ENCODE data around the gene PRPF40A. TPM values are rescaled to one million over a fixed set of nuclear protein-coding genes. Genes with fewer than 3 reads are reported as not detected.
"Not testable (repeated sequence)": the region's sequence is repeated elsewhere in the genome, so short reads cannot be mapped to it uniquely, and the experiment has no call there.

Gene PRPF40A
- total RNA-seq, 4 donors from 2014 or later = 69.0 to 125 (median 81.7) TPM

- ATAC-seq (ENCODE audit: low FRiP score) = no peak
- TF ChIP-seq, protein P1, sequence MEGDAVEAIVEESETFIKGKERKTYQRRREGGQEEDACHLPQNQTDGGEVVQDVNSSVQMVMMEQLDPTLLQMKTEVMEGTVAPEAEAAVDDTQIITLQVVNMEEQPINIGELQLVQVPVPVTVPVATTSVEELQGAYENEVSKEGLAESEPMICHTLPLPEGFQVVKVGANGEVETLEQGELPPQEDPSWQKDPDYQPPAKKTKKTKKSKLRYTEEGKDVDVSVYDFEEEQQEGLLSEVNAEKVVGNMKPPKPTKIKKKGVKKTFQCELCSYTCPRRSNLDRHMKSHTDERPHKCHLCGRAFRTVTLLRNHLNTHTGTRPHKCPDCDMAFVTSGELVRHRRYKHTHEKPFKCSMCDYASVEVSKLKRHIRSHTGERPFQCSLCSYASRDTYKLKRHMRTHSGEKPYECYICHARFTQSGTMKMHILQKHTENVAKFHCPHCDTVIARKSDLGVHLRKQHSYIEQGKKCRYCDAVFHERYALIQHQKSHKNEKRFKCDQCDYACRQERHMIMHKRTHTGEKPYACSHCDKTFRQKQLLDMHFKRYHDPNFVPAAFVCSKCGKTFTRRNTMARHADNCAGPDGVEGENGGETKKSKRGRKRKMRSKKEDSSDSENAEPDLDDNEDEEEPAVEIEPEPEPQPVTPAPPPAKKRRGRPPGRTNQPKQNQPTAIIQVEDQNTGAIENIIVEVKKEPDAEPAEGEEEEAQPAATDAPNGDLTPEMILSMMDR (IDR thresholded peaks at IDR 0.05) = no peak
Measured at GRCh38 chr2:152755029-152755428, 37.8 kb upstream of the PRPF40A start.

DNA sequence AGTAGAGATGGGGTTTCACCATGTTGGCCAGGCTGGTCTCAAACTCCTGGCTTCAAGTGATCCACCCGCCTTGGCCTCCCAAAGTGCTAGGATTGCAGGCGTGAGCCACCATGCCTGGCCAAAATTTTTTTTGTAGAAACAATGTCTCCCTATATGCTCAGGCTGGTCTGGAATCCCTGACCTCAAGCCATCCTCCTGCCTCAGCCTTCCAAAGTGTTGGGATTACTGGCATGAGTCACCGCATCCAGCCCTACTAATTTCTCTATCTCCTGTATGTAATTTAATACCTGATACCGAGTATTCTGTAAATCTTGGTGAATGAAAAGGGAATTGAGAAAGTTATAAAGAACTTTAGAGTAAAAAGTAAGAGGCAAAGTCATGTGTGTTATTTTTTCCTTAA, 30.5 kb upstream of the PRPF40A start:
- not testable (repeated sequence) for ATAC-seq (ENCODE audit: low FRiP score); DNase-seq (ENCODE audit: low spot score)

More at GRCh38 chr2:152755029-152755428, 37.8 kb upstream of the PRPF40A start:
- no peak for DNase-seq (ENCODE audit: low spot score)

DNA sequence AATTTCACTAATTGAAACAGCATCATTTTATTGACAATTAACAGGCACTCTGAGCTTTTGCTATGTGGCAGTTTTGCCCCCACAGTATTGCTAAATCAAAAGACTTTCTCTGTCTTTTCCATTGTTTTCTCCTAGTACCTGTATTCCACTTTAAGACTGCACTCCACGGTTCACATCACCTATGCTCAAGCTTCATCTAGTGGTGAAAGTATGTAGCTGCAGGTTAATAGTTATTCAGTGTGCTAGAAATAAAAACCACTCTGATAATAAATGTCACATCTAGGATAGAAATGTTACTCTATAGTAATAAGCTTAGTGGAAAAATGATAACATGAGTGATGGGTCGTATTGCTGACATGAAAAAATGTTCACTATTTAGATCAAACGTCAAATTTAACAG, 25.7 kb upstream of the PRPF40A start:
- TF ChIP-seq, protein P1 (IDR thresholded peaks at IDR 0.05) = no peak
- DNase-seq (ENCODE audit: low spot score) = no peak
- ATAC-seq (ENCODE audit: low FRiP score) = no peak

DNA sequence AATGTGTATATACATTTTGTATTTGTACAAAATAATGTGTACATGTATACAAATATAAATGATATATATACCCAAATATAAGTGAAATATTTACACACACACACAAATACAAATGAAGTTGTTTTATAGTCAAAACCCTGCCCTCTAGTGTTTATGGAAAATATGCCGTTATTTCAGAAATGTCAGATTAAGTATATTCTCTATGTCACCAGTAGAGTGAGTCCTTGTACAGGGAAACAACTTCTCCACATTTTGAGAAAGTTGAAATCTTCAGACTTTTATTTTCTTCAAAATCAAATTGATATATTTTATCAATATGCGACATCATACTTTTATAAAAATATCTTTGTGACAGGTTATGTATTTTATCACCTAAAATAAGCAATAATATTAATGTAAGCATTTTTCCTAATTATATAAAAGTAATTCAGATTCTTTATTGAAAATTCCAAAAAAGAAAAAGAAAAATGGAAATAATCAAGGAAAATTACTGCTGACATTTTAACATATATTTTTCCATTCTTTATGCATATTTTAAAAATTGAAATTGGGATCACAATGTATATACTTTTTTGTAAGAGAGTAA, 23.6 kb upstream of the PRPF40A start:
- ATAC-seq (ENCODE audit: low FRiP score) (no peak), DNase-seq (ENCODE audit: low spot score) (no peak)
- TF ChIP-seq, protein P1 (IDR thresholded peaks at IDR 0.05) = peak in 2 of 3 donors; percentile 30 to 58

- not testable (repeated sequence) for ATAC-seq (ENCODE audit: low FRiP score); DNase-seq (ENCODE audit: low spot score)
Measured at GRCh38 chr2:152739705-152740104, 22.4 kb upstream of the PRPF40A start.

DNA sequence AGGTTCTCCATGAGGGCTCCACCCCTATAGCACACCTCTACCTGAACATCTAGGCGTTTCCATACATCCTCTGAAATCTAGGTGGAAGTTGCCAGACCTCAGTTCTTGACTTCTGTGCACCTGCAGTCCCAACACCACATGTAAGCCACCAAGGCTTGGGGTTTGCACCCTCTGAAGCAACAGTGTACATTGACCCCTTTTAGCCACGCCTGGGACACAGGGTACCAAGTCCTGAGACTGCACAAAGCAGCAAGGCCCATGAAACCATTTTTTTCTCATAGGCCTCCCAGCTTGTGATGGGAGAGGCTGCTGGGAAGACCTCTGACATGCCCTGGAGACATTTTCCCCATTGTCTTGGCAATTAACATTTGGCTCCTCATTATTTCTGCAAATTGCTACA, 21.2 kb upstream of the PRPF40A start:
- TF ChIP-seq, protein P1 (IDR thresholded peaks at IDR 0.05) = no peak
- DNase-seq (ENCODE audit: low spot score) = no peak
- ATAC-seq (ENCODE audit: low FRiP score) = no peak

- not testable (repeated sequence) for ATAC-seq (ENCODE audit: low FRiP score)
Measured at GRCh38 chr2:152737509-152737908, 20.2 kb upstream of the PRPF40A start.

GRCh38 chr2:152730591-152731333, 13.5 kb upstream of the PRPF40A start:
- ATAC-seq (ENCODE audit: low FRiP score) (no peak), DNase-seq (ENCODE audit: low spot score) (no peak)
- TF ChIP-seq, protein P1 (IDR thresholded peaks at IDR 0.05) = no peak

More at GRCh38 chr2:152737509-152737908, 20.2 kb upstream of the PRPF40A start:
- DNase-seq (ENCODE audit: low spot score) = not testable (repeated sequence)

Data from omental fat pad (tissue), 4 donors.